Panc1 (cell line): ENCODE measurements around the gene KAZN.

ENCODE experiments used
- POLR2AphosphoS5 ChIP-seq: IDR thresholded peaks from 2 replicates; pipeline ENCODE4 v1.6.1; 2012; ENCODE audit warnings: mild to moderate bottlenecking, low read depth, low read length, moderate library complexity
- REST ChIP-seq, 2 experiments: IDR thresholded peaks; 2 replicates each; pipeline ENCODE4 v1.6.1; 2011 to 2012; ENCODE audit warnings: low read depth in 2 of 2, control low read depth in 1 of 2, low read length in 1 of 2, mild to moderate bottlenecking in 1 of 2, moderate library complexity in 1 of 2; ENCODE audit not compliant: insufficient read depth in 1 of 2
- SIN3A ChIP-seq: IDR thresholded peaks from 2 replicates; pipeline ENCODE4 v1.6.1; 2012; ENCODE audit warnings: low read depth, mild to moderate bottlenecking, low read length, moderate library complexity, borderline replicate concordance; ENCODE audit not compliant: insufficient read depth
- TCF7L2 ChIP-seq: IDR thresholded peaks from 2 replicates; pipeline ENCODE4 v1.6.1; 2011; ENCODE audit warnings: mild to moderate bottlenecking, low read depth, low read length, inconsistent platforms
- TF ChIP-seq, protein P1 (sequence below): fragments of 450-650 bp; IDR thresholded peaks from 2 replicates; pipeline ENCODE4 v1.5.1; 2017; ENCODE audit warnings: mild to moderate bottlenecking

DNA sequence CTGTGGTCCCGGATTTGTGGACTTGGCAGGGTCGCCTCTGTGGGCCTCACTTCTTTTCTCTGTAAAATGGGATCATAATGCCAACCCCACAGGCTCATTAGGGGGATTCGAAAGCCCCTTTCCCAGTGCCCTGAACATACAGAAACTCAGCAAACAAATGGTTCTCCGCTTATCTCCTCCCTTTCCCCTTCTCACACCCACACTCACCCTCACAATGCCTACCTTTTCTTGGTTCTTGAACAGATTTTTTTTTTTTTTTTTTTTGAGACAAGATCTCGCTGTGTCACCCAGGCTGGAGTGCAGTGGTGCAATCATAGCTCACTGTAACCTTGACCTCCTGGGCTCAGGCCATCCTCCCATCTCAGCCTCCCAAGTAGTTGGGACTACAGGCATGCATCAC is 175.7 kb downstream of the KAZN start:
- TF ChIP-seq, protein P1, sequence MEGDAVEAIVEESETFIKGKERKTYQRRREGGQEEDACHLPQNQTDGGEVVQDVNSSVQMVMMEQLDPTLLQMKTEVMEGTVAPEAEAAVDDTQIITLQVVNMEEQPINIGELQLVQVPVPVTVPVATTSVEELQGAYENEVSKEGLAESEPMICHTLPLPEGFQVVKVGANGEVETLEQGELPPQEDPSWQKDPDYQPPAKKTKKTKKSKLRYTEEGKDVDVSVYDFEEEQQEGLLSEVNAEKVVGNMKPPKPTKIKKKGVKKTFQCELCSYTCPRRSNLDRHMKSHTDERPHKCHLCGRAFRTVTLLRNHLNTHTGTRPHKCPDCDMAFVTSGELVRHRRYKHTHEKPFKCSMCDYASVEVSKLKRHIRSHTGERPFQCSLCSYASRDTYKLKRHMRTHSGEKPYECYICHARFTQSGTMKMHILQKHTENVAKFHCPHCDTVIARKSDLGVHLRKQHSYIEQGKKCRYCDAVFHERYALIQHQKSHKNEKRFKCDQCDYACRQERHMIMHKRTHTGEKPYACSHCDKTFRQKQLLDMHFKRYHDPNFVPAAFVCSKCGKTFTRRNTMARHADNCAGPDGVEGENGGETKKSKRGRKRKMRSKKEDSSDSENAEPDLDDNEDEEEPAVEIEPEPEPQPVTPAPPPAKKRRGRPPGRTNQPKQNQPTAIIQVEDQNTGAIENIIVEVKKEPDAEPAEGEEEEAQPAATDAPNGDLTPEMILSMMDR = no peak
- TF ChIP-seq REST (IDR thresholded peaks at IDR 0.05; ENCODE audit: insufficient read depth in 1 of 2, low read depth in 2 of 2, low read length in 1 of 2) (no peak), SIN3A (no peak), POLR2AphosphoS5 (no peak), TCF7L2 (no peak)
